HG02884 (cell line): ENCODE data around the gene SLC35C1.

Experiments used
- ATAC-seq: cut with Tn5 transposase; IDR thresholded peaks from one replicate; pipeline ENCODE4 v1.9.1; 2021; ENCODE audit warnings: mild to moderate bottlenecking, moderate library complexity; ENCODE audit not compliant: unreplicated experiment

SLC35C1 gene

DNA sequence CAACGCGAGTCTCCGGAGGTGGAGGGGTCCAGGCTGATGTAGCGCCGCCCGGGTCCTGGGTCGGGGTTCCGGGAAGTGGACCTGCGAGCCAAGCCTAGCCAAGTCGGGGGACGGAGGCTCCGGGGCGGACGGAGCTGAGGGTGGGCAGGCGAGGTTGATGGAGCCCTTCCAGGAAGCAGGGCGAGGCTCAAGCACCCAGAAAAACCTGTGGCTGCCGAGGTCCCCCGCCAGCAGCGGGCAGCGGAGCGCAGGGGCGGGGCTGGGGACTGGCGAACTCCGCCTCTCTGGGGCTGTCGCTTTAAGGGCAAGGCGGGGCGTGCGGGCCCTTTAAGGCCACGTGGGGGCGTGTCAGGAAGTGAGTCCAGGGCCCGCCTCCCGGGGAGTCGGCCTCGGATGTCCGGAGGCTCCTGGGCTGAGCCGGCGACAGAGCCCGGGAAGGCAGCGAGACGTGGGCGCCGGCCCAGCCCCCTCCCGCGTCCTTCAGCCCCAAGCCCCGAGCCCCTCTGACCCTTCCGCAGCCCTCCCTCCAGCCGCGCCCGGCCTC is at the start of gene SLC35C1:
Gene SLC35C1 (plus strand): TSS at position 389 of the 544 bp plus-strand sequence. CDS start 653 bp downstream, outside the sequence.
- ATAC-seq, result peak; percentile 95

DNA sequence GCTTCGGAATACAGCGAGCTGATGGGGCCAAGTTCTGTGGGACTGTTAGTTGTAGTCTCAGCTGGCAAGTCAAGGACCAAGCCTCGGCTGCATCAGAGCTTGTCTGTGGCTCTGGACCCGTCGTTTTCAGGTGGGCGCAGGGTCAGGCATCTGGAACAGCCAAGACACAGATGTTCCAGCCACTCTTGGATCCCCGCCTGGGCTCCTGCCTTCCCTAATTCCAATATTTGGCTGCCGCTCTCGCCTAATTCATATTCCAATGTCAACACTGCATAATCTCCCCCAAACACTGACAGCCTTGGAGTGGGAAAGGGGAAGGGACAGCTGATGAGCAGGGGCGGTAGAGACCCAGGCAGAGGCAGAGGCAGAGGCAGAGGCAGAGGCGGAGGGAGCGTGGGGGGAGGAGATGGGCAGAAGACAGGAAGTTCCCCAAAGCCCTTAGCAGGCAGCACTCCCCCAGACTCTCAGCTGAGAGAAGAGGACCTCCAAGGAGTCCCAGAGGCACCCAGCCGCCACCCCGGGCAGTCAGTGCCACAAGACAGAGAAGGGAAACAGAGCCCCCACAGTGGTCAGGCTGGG is 49.6 kb upstream of the SLC35C1 start:
- no peak for ATAC-seq

DNA sequence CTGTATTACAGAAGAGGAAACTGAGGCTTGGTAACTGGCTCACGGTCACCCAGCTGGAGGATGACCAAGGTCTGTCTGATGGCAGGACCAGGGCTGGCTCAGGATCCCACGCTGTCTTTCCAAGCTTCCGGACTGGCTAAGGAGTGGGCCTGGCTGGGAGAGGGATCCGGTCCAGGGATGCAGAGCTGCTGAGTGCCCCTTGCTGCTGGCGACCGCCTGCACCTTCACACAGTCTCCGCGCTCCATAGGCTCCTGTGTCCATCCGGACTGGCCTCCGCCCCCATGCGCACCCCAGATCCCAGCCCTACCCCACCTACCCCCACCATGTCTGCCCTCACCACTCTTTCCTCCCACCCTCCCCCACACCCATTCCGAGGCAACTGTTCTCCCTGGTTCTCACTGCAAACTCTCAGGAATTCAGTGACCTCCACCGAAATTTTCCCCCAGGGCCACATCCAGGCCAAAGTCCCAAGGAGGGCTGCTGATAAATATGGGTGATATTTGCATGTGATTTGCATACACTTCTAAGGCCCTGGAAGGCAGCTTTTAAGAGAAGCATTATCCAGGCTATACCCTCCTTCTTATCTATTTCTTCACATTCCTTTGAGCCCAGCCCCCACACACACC is 48.5 kb upstream of the SLC35C1 start:
- no peak for ATAC-seq

DNA sequence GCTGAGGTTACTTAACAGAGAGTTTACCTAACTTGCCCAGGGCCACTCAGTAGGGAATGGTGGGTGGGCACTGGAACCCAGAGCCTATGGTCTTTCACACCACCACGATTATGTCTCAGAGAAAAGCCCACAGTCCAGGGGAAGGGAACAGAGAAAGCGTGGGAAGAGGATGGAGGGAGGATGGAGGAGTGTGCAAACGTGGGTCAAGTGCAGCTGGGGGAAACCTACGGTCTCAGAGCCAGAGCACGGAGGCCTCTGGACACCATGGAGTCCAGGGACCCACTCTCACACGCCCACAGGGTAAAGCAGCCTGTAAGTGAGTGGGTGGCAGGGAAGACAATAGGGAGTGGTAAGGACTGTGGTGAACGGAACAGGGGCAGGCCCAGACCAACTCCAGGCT is 47.3 kb upstream of the SLC35C1 start:
- no peak for ATAC-seq

DNA sequence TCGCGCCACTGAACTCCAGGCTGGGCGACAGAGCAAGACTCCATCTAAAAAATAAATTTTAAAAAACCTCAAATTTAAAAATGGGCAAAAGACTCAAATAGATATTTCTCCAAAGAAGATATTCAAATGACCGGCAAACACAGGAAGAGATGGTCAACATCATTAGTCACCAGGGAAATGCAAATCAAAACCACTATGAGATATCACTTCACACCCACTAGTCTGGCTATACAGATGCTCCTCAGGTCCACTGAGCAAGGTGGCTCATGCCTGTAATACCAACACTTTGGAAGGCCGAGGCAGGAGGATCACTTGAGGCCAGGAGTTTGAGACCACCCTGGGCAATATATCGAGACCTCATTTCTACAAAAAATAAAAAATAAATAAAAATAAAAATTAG is 43.3 kb upstream of the SLC35C1 start:
- ATAC-seq, result no peak

DNA sequence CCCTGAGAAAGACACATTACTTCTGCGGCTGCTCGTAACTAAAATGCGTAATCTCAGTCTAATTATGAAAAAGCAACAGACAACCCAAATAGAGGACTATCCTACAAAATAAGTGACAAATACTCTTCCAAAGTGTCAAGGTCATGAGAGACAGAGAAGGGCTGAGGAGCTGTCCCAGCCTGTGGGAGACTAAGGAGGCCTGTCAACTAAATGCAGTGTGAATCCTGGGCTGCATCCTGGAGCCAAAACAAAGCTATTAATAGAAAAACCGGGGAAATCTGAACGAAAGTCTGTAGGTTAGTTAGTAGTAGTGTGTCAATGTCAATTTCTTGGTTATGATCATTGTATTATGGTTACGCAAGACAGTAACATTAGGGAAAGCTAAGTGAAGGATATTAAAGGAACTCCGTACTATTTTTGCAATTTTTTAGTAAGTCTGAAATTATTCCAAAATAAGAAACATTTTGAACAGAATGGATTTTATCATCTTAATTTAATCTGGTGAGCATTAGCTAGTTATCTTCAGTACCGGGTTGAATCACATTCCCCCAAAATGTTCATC is 39.8 kb upstream of the SLC35C1 start:
- ATAC-seq, result no peak

DNA sequence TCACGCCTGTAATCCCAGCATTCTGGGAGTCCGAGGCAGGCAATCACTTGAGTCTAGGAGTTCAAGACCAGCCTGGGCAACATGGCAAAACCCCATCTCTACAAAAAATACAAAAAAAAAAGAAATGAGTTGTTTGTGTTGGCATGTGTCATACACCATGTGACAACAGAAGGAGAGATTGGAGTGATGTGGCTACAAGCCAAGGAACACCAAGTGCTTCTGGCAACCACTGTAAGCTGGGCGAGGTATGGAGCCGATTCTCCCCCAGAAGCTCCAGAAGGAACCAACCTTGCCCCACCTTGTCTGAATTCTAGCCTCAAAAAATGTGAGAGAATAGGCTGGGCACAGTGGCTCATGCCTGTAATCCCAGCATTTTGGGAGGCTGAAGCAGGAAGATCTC is 39.1 kb upstream of the SLC35C1 start:
- no peak for ATAC-seq

DNA sequence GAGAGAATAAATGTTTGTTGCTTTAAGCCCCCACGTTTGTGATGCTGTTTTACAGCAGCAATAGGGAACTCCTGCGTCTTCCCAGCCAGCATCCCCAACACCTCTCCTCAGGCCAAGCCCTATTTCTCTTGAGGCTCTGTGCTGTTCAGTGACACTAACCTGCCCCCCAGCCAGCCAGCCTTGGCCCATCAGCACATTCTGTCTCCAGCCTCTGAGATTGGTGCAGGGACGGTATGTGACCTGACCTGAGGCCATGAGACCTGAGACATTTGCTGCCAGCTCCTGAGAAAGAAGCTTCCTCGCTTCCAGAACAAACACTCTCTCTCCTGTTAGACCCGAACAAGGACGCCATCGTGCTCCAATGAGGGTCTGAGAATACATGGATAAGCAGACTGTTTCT is 38.5 kb upstream of the SLC35C1 start:
- ATAC-seq, result no peak

DNA sequence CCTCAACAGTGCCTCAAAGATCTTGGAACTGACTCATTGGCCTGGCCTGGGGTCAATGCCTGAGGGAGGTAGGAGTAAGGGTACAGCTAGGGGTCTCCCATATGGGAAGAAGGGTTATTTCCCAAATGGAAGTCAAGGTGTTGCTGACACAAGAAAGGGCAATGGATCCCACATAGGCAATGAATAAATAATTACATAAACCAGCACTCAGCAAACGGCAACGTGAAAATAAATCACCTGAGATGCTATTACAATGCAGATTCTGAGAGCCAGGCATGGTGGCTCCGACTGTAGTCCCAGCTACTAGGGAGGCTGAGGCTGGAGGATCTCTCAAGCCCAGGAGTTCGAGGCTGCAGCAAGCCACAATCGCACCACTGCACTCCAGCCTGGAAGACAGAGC is 36.5 kb upstream of the SLC35C1 start:
- no peak for ATAC-seq

DNA sequence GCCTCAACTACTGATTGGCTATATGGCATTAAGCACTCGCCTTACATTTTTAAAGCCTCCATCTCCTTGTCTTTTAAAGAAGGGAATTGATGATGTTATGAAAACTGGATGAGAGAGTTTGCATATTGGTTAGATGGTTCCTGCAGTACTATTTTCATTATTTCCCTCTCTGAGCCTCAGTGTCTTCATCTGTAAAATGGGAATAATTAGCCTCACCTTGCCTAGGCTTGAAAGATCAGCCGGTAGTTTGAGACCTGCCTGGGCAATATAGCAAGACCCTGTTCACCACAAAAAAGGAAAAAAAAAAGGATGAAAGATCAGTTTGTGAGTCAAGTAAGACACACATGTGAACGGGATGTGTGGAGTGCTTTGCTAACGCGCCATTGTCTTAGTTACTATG is 35.0 kb upstream of the SLC35C1 start:
- no peak for ATAC-seq

DNA sequence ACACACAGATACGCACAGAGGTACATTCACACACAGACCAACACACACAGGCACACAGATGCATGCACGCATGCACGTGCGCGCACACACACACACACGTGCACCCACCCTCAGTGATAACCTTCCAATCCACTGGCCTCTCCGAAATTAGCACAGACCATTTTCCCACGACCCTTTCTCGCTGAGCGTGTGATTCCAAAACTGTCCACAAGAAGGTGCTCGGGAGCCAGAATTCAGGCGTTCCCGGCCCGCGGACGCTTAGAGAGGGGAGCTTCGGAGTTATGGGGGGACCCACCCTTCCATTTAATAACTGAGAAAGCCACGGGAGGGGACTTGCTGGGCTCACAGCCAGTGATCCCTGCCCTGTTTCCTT is 33.8 kb upstream of the SLC35C1 start:
- ATAC-seq, result peak; percentile 41

DNA sequence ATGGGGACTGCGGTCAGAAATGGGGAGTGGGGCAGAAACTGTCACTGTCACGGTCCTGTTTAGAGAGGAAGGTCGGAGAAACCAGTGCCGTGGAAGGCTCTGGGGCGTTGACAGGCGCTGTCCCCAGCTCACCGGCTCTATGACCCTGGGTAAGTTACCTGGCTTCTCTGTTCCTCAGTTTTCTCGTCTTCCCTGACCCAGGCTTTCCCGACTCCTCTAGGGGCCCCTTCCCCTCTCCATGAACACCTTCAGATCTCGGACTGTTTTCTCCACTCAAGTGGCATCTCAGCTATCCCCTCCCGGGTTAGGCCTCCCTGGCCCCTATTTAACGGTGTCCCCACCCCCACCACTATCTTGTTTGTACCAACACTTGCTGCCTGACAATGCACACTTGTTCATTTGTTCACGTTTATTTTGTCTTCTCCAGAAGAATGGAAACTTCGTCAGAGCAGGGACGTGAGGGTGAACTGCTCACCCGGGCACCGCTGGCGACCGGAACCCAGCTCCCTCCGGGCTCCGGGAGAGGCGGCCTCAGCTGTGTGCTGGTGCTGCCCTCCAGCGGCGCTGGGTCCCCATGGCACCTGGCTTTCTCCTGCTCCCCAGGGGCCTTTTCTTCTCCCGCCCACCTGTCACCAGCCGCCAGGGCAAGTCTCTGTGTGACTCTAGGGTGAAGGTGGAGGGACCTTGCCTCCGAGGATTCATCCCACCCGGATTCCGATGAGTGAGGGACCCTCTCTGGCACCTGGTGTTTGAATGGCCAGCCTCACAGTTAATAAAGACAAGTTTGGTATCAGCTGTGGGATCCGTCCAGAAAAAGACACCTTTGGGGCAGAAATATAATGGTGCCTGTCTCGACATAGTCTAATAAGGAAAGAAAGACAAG is 33.1 kb upstream of the SLC35C1 start:
- ATAC-seq, result peak; percentile 89

DNA sequence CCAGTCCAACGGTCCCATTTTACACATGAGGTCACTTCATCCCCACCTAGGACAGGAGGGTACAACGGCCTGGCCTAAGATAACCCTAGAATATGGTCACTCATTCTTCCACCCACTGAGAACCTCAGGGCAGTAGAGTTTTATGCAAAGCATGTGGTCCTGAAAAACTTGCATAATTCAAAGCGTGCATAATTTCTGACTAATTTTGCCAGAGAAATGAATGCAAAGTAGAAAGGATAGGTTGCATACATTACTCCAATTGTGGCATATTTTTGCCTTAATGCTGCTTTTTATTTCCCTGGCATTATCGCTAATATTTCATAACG is 32.5 kb upstream of the SLC35C1 start:
- ATAC-seq, result no peak

DNA sequence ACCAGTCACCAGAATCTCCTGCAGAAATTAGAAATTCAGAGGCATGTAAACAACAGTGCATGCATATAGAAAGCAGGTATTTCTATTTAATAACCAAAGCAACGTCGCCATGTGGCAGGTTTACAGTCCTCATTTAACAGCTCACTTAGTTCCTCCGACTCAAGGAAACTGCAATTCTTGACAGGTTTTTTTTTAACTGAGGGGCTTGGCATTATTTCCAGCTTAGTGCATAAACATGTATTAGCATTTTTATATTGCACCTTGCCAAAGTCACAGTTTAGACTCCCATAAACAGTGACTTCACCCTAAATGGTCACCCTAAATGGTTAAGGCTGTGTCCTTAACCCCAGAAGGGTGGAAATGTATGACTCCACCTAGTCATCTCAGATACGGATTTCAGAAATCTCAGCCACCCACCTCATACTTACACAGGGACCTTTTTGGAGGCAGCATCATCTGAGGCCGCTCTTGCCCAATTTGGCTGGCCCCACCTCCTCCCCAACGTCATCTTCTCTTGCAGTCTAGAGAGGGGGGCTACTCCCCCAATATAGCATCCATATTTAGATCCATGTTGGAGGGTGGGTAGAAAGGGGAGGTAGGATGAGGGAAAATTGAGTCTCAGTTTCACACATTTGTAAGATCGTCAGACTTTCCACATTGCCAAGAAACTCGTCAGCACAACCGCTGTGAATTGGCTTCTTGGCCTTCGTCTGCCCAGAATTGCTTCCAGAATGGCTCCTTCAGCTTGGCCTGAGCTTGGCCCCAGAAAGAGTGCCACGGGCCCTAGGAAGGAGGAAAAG is 31.8 kb upstream of the SLC35C1 start:
- no peak for ATAC-seq

DNA sequence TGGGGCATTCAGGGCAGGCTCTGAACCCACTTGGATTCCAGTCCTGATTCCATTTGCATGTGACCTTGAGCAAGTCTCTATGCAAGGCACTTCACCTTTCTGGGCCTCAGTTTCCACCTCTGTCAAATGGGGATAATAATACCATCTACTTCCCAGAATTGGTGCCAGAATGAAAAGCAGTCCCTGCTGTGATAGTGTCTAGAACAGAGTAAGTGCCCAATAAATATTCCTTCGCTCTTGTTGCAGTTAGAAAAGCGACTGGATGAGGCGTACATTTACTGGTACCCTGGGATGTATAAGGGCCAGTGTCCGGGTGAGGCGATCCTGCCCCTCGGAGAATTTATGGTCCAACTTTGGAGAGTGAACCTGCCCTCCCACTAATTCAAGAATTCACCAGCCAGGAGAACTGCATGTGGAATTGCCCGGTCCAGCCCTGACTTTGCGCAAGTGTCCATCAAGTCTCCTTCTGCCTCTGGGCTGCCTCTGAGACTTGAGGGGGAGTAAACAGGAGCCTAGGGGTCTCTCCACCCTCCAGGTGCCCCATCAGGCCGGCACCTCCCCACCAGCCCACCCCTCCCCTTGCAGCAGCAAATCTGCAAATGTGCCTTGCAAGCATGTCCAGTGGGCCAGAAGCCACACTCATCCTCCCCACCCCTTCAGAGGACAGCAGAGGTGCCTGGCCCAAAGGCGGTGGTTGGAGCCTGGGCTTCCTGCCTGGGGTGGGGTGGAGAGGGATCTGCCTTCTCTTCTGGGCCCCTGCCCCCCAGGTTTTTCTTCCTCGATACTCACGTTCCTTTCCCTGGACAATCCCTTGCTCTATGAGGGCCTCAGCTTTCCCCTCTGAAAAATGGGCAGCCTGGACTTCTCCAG is 30.9 kb upstream of the SLC35C1 start:
- no peak for ATAC-seq

DNA sequence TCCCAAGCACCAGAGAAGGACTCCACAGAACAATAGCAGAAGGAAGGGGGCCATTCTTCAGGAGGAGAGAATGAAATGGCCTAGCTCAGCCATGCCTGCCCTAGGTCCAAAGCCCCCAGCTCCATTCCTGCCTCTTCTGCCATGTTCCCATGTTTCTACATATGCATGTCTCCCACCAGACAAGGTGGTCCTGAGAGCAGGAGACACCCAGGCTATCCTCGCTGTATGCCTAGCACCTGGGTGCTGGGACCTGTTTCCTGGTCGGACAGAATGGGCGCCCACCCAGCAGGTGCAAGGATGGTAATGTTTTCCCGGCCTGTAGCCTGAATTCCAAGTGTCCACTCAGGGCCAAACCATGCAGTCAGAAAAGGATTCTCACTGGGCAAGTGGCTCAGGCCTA is 30.2 kb upstream of the SLC35C1 start:
- no peak for ATAC-seq

DNA sequence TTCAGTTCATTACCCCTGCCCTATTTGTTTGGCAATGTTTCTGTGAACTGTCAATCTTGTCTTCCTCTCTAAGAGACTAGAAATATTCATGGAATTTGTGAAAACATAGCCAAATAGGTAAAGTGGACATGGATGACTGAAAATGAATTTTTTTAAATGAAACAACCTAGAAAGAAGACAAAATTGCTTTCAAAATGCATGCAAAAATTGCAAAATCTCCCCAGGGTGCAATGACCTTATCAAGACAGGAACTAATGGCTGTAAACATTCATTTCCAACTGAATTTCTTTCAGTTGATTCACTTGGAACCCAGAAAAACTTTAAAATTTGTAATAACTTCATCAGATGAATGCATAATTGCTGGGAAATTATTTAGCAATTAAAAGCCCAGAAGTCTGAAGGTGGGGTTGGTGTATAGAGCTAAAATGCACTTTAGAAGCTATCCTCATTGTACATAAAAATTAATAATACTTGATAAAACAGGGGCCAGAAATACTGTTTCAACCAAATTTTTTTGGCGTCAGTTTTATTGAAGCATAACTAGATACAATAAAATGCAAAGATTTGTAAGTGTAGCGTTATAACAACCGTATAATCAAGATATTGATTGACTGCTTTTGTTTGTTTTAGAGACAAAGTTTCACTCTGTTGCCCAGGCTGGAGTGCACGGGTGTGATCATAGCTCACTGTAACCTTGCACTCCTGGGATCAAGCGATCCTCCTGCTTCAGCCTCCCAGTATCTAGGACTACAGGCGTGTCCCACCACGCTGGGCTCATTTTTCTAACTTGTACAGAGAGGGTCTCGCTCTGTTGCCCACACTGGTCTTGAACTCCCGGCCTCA is 27.6 kb upstream of the SLC35C1 start:
- no peak for ATAC-seq

DNA sequence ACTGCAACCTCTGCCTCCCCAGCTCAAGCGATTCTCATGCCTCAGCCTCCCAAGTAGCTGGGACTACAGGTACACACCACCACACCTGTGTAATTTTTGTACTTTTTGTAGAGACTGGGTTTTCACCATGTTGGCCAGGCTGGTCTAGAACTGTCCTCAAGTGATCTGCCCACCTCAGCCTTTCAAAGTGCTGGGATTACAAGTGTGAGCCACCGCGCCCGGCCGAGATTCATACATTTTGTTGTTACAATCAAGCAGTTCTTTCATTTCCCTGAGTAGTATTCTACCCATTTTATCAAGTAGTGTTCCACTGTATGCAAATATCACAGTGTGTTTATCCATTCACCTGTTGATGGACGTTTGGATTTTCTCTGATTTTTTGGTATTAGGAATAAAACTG is 26.6 kb upstream of the SLC35C1 start:
- no peak for ATAC-seq

DNA sequence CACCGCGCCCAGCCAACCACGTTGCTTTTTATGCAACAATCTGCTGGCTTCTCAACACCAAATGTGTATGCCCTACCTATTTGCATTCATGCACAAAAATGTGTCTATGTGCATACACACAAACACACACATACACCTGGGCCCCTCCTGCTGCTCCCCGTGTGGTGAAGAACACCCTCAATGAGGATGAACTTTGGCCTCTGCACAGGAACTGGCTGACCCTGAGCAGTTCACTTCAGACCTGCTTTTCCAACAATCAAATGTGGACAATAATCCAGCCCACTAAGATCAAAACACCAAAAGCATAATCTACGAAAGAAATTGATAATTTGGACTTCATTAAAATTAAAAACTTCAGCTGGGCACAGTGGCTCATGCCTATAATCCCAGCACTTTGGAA is 25.3 kb upstream of the SLC35C1 start:
- ATAC-seq, result no peak
